A549 (cell line): ENCODE results near the gene RPL27A. TPM values are rescaled to one million over a fixed set of nuclear protein-coding genes. Genes with fewer than 3 reads are reported as not detected.
A peak's percentile ranks its signal among the peaks of the same experiment; 100 is the strongest.

Experiments
- ATAC-seq, 2 experiments: fragments of 200-7000 bp in 1 of 2; fragments of >200 bp in 1 of 2; cut with Nextera tagmentation in 1 of 2; cut with Tn5 transposase in 1 of 2; 3 replicates each; pipeline versions ENCODE4 v1.8.0 to v1.9.1; 2018 to 2020; ENCODE audit warnings: mild to moderate bottlenecking in 1 of 2, moderate library complexity in 1 of 2
- CTCF ChIA-PET: fragments of 300-600 bp; sonication (Branson Sonifier 250); formaldehyde crosslinking; extraction: SDS; loops from one replicate; lab custom pipeline; 2021; ENCODE audit warnings: antibody characterized with exemption, inconsistent platforms; lab: Yijun Ruan, JAX
- POLR2A ChIA-PET: fragments of 350-600 bp; formaldehyde crosslinking; extraction: SDS; loops from one replicate; lab custom pipeline; 2021; ENCODE audit warnings: antibody characterized with exemption, inconsistent platforms; lab: Yijun Ruan, JAX
- DNase-seq, 2 experiments: peaks; one replicate each; pipeline versions ENCODE4 v3.0.0 to v3.0.0-alpha.2; 2011 to 2016; ENCODE audit warnings: low read depth in 1 of 2, low spot score in 1 of 2
- FAIRE-seq: peaks from 2 replicates; lab custom pipeline; 2011; peaks lifted over from hg19 to GRCh38; lab: Jason Lieb, UNC
- H3K27ac ChIP-seq, 2 experiments: fragments of >200 bp; sonication (Bioruptor Twin); formaldehyde crosslinking; 3 replicates each; pipeline ENCODE4 v1.5.1; 2016 to 2017
- H3K4me1 ChIP-seq: fragments of >200 bp; sonication (Bioruptor Twin); formaldehyde crosslinking; 3 replicates; pipeline ENCODE4 v1.6.1; 2016
- H3K4me2 ChIP-seq: fragments of >200 bp; sonication (Bioruptor Twin); formaldehyde crosslinking; 3 replicates; pipeline ENCODE4 v1.6.1; 2016
- H3K4me3 ChIP-seq: fragments of >200 bp; sonication (Bioruptor Twin); formaldehyde crosslinking; 3 replicates; pipeline ENCODE4 v1.5.1; 2016
- H3K9me3 ChIP-seq: fragments of >200 bp; sonication (Bioruptor Twin); formaldehyde crosslinking; 3 replicates; pipeline ENCODE4 v1.6.1; 2016
- BCL3 ChIP-seq: fragments of >200 bp; sonication (Bioruptor Twin); formaldehyde crosslinking; IDR thresholded peaks from 3 replicates; pipeline ENCODE4 v1.6.1; 2016
- BHLHE40 ChIP-seq: IDR thresholded peaks from 2 replicates; pipeline ENCODE4 v1.6.1; 2012; ENCODE audit warnings: low read depth, low read length, inconsistent platforms
- CBX2 ChIP-seq: fragments of 200-600 bp; sonication (generic); IDR thresholded peaks from 2 replicates; pipeline ENCODE4 v1.6.1; 2016; ENCODE audit warnings: low read depth, mild to moderate bottlenecking, borderline replicate concordance
- CBX8 ChIP-seq: fragments of 200-600 bp; sonication (generic); IDR thresholded peaks from 2 replicates; pipeline ENCODE4 v1.6.1; 2016
- CTCF ChIP-seq: fragments of >200 bp; sonication (Bioruptor Twin); formaldehyde crosslinking; IDR thresholded peaks from 3 replicates; pipeline ENCODE4 v1.5.1; 2016
- EHF ChIP-seq: fragments of 250-450 bp; sonication (Bioruptor Pico); IDR thresholded peaks from 2 replicates; pipeline ENCODE4 v1.5.0; 2020; ENCODE audit warnings: mild to moderate bottlenecking
- FOSB ChIP-seq: fragments of 250-450 bp; sonication (Bioruptor Pico); IDR thresholded peaks from 2 replicates; pipeline ENCODE4 v1.5.0; 2020; ENCODE audit warnings: mild to moderate bottlenecking, moderate library complexity
- FOSL2 ChIP-seq, 2 experiments: fragments of 450-650 bp in 1 of 2; fragments of >200 bp in 1 of 2; sonication (Bioruptor Twin) in 1 of 2; formaldehyde crosslinking; IDR thresholded peaks; 2 replicates each; pipeline versions ENCODE4 v1.5.0 to v1.6.1; 2016 to 2020; ENCODE audit warnings: mild to moderate bottlenecking in 1 of 2, moderate library complexity in 1 of 2
- GATA3 ChIP-seq: IDR thresholded peaks from 2 replicates; pipeline ENCODE4 v1.6.1; 2012; ENCODE audit warnings: borderline replicate concordance
- HES2 ChIP-seq: fragments of >200 bp; sonication (Bioruptor Twin); formaldehyde crosslinking; IDR thresholded peaks from 2 replicates; pipeline ENCODE4 v1.6.1; 2016
- HOXA7 ChIP-seq: fragments of 250-450 bp; sonication (Bioruptor Pico); IDR thresholded peaks from 2 replicates; pipeline ENCODE4 v1.5.0; 2020; ENCODE audit warnings: mild to moderate bottlenecking, moderate library complexity
- JUN ChIP-seq, 2 experiments: fragments of >200 bp; sonication (Bioruptor Twin); formaldehyde crosslinking; IDR thresholded peaks; 2 replicates in 1 of 2; 3 replicates in 1 of 2; pipeline ENCODE4 v1.6.1; 2016 to 2017
- KDM1A ChIP-seq: fragments of 200-600 bp; sonication (generic); IDR thresholded peaks from 2 replicates; pipeline ENCODE4 v1.6.1; 2016; ENCODE audit warnings: low read depth, mild to moderate bottlenecking
- KDM5A ChIP-seq: fragments of 200-600 bp; sonication (generic); IDR thresholded peaks from 2 replicates; pipeline ENCODE4 v1.6.1; 2016; ENCODE audit warnings: antibody characterized with exemption, mild to moderate bottlenecking
- MAFK ChIP-seq: fragments of 450-650 bp; IDR thresholded peaks from 2 replicates; pipeline ENCODE4 v1.6.1; 2014; ENCODE audit not compliant: partially characterized antibody
- NPAS2 ChIP-seq: fragments of 250-450 bp; sonication (Bioruptor Pico); IDR thresholded peaks from 2 replicates; pipeline ENCODE4 v1.8.0; 2022; ENCODE audit warnings: mild to moderate bottlenecking, moderate library complexity, borderline replicate concordance
- NR3C1 ChIP-seq: fragments of >200 bp; sonication (Bioruptor Twin); formaldehyde crosslinking; IDR thresholded peaks from 3 replicates; pipeline ENCODE4 v1.6.1; 2017
- PHF8 ChIP-seq: fragments of 200-600 bp; sonication (generic); IDR thresholded peaks from 2 replicates; pipeline ENCODE4 v1.6.1; 2016; ENCODE audit warnings: low read depth, mild to moderate bottlenecking, antibody characterized with exemption, moderate library complexity, borderline replicate concordance
- POLR2AphosphoS2 ChIP-seq: conservative IDR thresholded peaks from 2 replicates; pipeline ENCODE4 v1.6.1; 2012; ENCODE audit warnings: low read length, improper control_type of control experiment, inconsistent platforms
- RAD21 ChIP-seq, 2 experiments: fragments of >200 bp in 1 of 2; sonication (Bioruptor Twin) in 1 of 2; formaldehyde crosslinking in 1 of 2; IDR thresholded peaks in 1 of 2; conservative IDR thresholded peaks in 1 of 2; 2 replicates in 1 of 2; 3 replicates in 1 of 2; pipeline ENCODE4 v1.6.1; 2012 to 2018; ENCODE audit warnings: inconsistent platforms in 1 of 2
- RFX5 ChIP-seq: fragments of 450-650 bp; IDR thresholded peaks from 2 replicates; pipeline ENCODE4 v1.7.1; 2014; ENCODE audit warnings: antibody characterized with exemption, mild to moderate bottlenecking, moderate library complexity
- SREBF2 ChIP-seq: fragments of 450-650 bp; IDR thresholded peaks from 2 replicates; pipeline ENCODE4 v1.6.1; 2014; ENCODE audit warnings: mild to moderate bottlenecking, moderate library complexity
- TP53 ChIP-seq: fragments of 250-450 bp; sonication (Bioruptor Pico); IDR thresholded peaks from 2 replicates; pipeline ENCODE4 v1.5.0; 2021; ENCODE audit warnings: mild to moderate bottlenecking, moderate library complexity
- ZC3H11A ChIP-seq: fragments of 450-650 bp; IDR thresholded peaks from 2 replicates; pipeline ENCODE4 v1.6.1; 2014; ENCODE audit warnings: antibody characterized with exemption, mild to moderate bottlenecking
- WGBS: methylation state at CpG from one replicate; pipeline ENCODE4 v1.1.6; 2017; ENCODE audit errors: missing lambda C conversion rate; 5-methylcytosine and 5-hydroxymethylcytosine counted together
- polyA plus RNA-seq, 4 experiments: library from polyadenylated mRNA; depleted of rRNA in 3 of 4; stranded (reverse); fragments of >200 nt; fragmentation: RNase III in 1 of 4; extraction: RNeasy Plus Mini Kit Qiagen cat#74134 plus additional on column Dnase treatment in 1 of 4; gene quantifications; 2 replicates in 3 of 4; 3 replicates in 1 of 4; pipeline ENCODE4 v1.2.3, GENCODE V29; 2011 to 2017
- TF ChIP-seq, protein P1 (sequence below): fragments of 450-650 bp; IDR thresholded peaks from 2 replicates; pipeline ENCODE4 v1.6.1; 2014; ENCODE audit warnings: antibody characterized with exemption
- TF ChIP-seq, protein P2 (sequence below): fragments of 250-450 bp; sonication (Bioruptor Pico); IDR thresholded peaks from 2 replicates; pipeline ENCODE4 v1.5.0; 2020; ENCODE audit warnings: low read depth, mild to moderate bottlenecking, moderate library complexity

RPL27A gene
- polyA plus RNA-seq, 2 of the 4 experiments (the other 2 are of a cell fraction), result 804 to 3,631 TPM

- no peaks in the 10 kb centered on the region for H3K9me3 ChIP-seq
- ChIA-PET CTCF (interaction anchor here (0.9 to 1.8 kb wide), 5 partner anchors 28 to 447 kb away, joined by 3 to 7 read pairs (median 3); no protein-coding TSS in a partner anchor), POLR2A (interaction anchor here (0.7 to 1.1 kb wide), 3 partner anchors 88 to 269 kb away, joined by 3 to 6 read pairs (median 3); no protein-coding TSS in a partner anchor)
- peaks cover 33% of the 10 kb centered on the region for H3K4me1 ChIP-seq
- peak overlapping the region; percentile 89; the same call in 2 of the 3 replicates for H3K4me2 ChIP-seq
- peak; percentile 34 for TF ChIP-seq MAFK
- no peak for TF ChIP-seq PHF8
- TF ChIP-seq POLR2AphosphoS2, result peak; percentile 84; the same call in 1 of the 2 replicates
- no peak for TF ChIP-seq CBX2
- FAIRE-seq (no peak), ATAC-seq (no peak), DNase-seq (no peak)
- H3K27ac ChIP-seq, result no peak overlapping the region
- H3K4me3 ChIP-seq, result no peak overlapping the region
- WGBS, result 91% methylated on average over 4 of the region's 4 CpGs
Measured at GRCh38 chr11:8690374-8691342, 8.1 kb downstream of the RPL27A start.

DNA sequence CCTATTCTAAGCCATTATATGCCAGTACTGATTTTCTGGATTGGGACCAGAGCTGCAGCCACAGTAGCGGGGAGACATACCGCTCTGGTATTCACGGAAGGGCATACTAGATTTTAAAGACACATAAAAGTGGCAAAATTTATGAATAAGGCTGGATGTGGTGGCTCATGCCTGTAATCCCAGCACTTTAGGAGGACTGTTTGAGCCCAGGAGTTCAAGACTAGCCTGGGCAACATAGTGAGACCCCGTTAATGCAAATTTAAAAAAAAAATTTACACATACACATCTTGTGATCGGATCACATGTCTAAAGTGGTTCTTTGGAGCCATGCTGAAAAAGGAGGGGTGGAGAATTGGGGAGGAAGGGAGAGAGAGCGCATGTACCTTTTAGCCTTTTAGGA is 9.0 kb downstream of the RPL27A start:
- POLR2A ChIA-PET, result interaction anchor here (1.1 kb wide), 1 partner anchor 268 kb away, joined by 6 read pairs; no protein-coding TSS in a partner anchor
- CTCF ChIA-PET, result interaction anchor here (1.1 to 1.8 kb wide), 2 partner anchors 28 to 268 kb away, joined by 3 to 7 read pairs; no protein-coding TSS in a partner anchor
- no peak for ATAC-seq
- Histone ChIP-seq H3K27ac (no peak overlapping the region), H3K9me3 (no peaks in the 10 kb centered on the region), H3K4me2 (no peak overlapping the region), H3K4me3 (no peak overlapping the region), H3K4me1 (peaks cover 24% of the 10 kb centered on the region)
- 96% methylated on average over 6 of the region's 6 CpGs for WGBS
- no peak for DNase-seq
- FAIRE-seq, result no peak
- TF ChIP-seq TP53 (CRISPR knock-in tag), result no peak
- TF ChIP-seq FOSL2 (IDR thresholded peaks at IDR 0.05), result no peak
- no peak for TF ChIP-seq FOSL2 (CRISPR knock-in tag; IDR thresholded peaks at IDR 0.05)
- TF ChIP-seq FOSB (CRISPR knock-in tag), result 0 out of 2 replicates have a peak, but pooled peaks have one; percentile 58
- TF ChIP-seq NR3C1, result no peak
- no peak for TF ChIP-seq CBX8
- no peak for TF ChIP-seq SREBF2
- 0 out of 2 replicates have a peak, but pooled peaks have one; percentile 80 for TF ChIP-seq POLR2AphosphoS2

- DNase-seq (no peak), ATAC-seq (no peak), FAIRE-seq (no peak)
- Histone ChIP-seq H3K9me3 (no peaks in the 10 kb centered on the region), H3K27ac (no peak overlapping the region), H3K4me2 (no peak overlapping the region), H3K4me3 (no peak overlapping the region), H3K4me1 (peaks cover 15% of the 10 kb centered on the region)
- WGBS, result 61% methylated on average over 3 of the region's 3 CpGs
- TF ChIP-seq CTCF, result no peak
- no peak for TF ChIP-seq RAD21 (conservative IDR thresholded peaks at IDR 0.05 in 1 of 2, IDR thresholded peaks at IDR 0.05 in 1 of 2)
- TF ChIP-seq NR3C1, result no peak
- TF ChIP-seq EHF, result no peak
- TF ChIP-seq, protein P1, sequence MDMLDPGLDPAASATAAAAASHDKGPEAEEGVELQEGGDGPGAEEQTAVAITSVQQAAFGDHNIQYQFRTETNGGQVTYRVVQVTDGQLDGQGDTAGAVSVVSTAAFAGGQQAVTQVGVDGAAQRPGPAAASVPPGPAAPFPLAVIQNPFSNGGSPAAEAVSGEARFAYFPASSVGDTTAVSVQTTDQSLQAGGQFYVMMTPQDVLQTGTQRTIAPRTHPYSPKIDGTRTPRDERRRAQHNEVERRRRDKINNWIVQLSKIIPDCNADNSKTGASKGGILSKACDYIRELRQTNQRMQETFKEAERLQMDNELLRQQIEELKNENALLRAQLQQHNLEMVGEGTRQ, result no peak
- no peak for TF ChIP-seq NPAS2
- no peak for TF ChIP-seq HES2
- TF ChIP-seq JUN (IDR thresholded peaks at IDR 0.05), result no peak
- no peak for TF ChIP-seq GATA3
- TF ChIP-seq, protein P2, sequence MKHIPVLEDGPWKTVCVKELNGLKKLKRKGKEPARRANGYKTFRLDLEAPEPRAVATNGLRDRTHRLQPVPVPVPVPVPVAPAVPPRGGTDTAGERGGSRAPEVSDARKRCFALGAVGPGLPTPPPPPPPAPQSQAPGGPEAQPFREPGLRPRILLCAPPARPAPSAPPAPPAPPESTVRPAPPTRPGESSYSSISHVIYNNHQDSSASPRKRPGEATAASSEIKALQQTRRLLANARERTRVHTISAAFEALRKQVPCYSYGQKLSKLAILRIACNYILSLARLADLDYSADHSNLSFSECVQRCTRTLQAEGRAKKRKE (CRISPR knock-in tag), result no peak
- no peak for TF ChIP-seq KDM5A
- no peak for TF ChIP-seq KDM1A
- TF ChIP-seq BHLHE40, result no peak
- TF ChIP-seq FOSB (CRISPR knock-in tag), result no peak
- no peak for TF ChIP-seq BCL3
- TF ChIP-seq ZC3H11A, result no peak
- TF ChIP-seq HOXA7 (CRISPR knock-in tag), result no peak
- TF ChIP-seq RFX5, result no peak
- CTCF ChIA-PET, result interaction anchor here (0.6 kb wide), 1 partner anchor 268 kb away, joined by 3 read pairs; no protein-coding TSS in a partner anchor
- POLR2A ChIA-PET, result no interaction called here
Measured at GRCh38 chr11:8692417-8692816, 9.8 kb downstream of the RPL27A start.
